HG03469 (cell line): ENCODE measurements around the gene KCTD6.

Experiments
- ATAC-seq: cut with Tn5 transposase; IDR thresholded peaks from one replicate; pipeline ENCODE4 v1.9.1; 2021; ENCODE audit warnings: mild to moderate bottlenecking, moderate library complexity, moderate number of reproducible peaks; ENCODE audit not compliant: unreplicated experiment

Gene KCTD6

DNA sequence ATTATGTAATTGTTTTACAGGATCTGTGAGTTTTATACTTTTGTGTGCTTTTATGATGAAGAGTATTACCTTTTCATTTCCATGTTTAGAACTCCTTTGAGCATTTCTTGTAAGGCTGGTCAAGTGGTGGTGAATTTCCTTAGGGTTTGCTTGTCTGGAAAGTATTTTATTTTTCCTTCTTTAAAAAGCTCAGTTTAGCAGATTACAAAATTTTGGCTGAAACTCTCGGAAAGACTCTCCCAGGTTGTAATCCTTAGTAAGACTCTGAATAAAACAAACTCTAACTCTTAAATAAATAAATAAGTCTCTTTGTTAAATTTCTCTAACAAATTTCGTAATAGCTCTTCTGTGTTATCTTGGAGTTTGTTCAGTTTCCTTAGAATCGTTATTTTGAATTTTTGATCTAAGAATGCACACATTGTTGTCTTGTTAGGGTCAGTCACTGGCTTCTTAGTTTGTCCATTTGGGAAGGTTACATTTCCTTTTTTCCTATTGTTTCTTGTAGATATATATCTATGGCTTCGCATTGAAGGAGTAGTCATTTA lies 59.8 kb downstream of the KCTD6 start:
- ATAC-seq = no peak
